GM12865 (cell line): ENCODE data around the gene COX19.

Source experiments
- DNase-seq: peaks from one replicate; pipeline ENCODE4 v3.0.0; 2010; ENCODE audit warnings: low read depth
- H3K4me3 ChIP-seq: 2 replicates; pipeline ENCODE4 v1.5.1; 2011; ENCODE audit warnings: mild to moderate bottlenecking, low read depth, low read length, control low read depth
- TF ChIP-seq, protein P1 (sequence below): IDR thresholded peaks from 2 replicates; pipeline ENCODE4 v1.5.1; 2011; ENCODE audit warnings: low read length, control low read depth, low read depth, inconsistent platforms; ENCODE audit not compliant: insufficient read depth; ENCODE audit errors: missing control alignments

Gene COX19

DNA sequence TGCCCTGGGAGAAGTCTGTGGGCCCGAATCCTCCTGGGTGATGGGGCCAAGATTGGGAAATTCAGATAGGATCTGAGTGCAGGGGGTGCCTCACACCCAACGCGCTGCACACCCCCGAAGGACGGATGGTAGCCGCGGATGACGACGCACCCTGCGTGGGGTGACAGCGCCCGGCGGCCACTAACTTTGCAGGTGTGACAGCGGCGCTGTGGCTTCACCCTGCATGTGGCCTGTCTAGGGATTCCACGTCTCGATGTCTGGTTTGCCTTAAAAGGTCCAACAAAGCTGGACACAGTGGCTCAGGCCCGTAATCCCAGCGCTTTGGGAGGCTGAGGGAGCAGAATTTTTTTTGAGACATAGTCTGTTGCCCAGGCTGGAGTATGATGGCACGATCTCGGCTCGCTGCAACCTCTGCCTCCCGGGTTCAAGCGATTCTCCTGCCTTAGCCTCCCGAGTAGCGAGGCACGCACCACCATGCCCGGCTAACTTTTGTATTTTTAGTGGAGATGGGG, 39.4 kb downstream of the COX19 start:
- TF ChIP-seq, protein P1, sequence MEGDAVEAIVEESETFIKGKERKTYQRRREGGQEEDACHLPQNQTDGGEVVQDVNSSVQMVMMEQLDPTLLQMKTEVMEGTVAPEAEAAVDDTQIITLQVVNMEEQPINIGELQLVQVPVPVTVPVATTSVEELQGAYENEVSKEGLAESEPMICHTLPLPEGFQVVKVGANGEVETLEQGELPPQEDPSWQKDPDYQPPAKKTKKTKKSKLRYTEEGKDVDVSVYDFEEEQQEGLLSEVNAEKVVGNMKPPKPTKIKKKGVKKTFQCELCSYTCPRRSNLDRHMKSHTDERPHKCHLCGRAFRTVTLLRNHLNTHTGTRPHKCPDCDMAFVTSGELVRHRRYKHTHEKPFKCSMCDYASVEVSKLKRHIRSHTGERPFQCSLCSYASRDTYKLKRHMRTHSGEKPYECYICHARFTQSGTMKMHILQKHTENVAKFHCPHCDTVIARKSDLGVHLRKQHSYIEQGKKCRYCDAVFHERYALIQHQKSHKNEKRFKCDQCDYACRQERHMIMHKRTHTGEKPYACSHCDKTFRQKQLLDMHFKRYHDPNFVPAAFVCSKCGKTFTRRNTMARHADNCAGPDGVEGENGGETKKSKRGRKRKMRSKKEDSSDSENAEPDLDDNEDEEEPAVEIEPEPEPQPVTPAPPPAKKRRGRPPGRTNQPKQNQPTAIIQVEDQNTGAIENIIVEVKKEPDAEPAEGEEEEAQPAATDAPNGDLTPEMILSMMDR: no peak
- no peak for DNase-seq
- H3K4me3 ChIP-seq: no peak overlapping the region; the same call in 1 of the 2 replicates

DNA sequence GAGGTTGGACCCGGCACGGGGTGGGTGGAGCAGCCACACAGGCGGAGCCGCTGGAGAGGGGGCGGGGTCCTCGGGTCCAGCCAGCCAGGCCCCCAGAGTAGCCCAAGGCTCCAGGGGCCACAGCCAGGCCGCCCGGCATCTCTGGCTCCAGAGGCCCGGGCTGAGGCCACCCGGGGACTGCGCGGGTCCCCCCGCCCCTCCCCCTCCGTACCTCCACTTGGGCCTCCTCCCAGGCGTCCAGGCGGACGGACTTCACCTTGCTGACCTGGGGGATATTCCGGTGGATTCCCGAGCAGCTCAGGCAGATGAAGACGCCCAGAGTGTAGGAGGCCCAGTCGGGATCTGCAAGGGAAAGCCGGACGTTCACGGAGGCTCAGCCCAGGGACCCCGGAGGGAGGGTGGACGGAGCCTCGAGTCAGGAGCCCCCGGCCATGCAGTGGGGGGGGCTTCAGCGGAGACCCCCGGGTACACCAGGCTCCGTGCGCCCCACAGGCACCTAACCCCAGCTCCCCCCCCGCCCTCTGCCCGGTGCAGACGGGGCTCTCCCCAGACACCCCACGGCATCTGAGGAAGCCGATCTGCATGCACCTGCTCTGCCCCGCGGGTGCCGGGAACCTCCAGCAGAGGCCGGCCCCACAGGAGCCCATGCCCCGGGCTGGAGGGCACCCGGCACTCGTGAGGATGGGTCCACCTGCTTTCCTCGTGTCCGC, 40.0 kb downstream of the COX19 start:
- no peak overlapping the region for H3K4me3 ChIP-seq
- no peak for DNase-seq
- TF ChIP-seq, protein P1: no peak

DNA sequence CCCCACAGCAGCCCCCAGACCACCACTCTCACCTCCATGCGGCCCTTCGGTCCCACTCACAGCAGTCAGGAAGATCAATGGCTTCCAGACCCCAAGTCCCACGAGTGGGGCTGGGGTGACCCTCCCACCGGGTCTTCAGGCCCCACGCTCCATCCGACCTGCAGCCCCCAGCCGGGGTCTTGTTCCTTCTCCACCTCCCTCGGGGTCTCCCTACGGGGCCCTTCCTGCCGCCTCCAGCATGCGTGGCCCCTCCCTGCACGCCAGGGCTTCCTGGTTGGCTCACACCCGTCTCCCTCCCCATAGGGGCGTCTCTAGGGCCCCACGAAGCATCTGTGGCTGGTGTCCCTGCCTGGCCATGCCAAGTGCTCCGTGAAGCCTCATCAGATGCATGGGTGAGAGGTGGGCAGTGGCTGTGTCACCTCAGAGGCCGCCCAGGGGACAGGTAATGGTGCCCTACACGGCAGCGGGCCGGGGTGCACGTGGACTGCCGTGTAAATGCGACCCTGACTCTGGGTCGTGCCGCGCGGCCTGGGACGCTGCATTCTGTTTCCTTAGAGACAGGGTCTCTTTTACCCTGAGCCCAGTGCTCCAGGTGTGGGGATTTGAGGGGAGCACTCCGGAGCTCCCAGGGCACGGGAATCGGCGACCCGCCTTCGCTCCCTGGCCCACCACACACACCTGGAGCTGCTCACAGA, 40.7 kb downstream of the COX19 start:
- no peak for DNase-seq
- TF ChIP-seq, protein P1: no peak

DNA sequence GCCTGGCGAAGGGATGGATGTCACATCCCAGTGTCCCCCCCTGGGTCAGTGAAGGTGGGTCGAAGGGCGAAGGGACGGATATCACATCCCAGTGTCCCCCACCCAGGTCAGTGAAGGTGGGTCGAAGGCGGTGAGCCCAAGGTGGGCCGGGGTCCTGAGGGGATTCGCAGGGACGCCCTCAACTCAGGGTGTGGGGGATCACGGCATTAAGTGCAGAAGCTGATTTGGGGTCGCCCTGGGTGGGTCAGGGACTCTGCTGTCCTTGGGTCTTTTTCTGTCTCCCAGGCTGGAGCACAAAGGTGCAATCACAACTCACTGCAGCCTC, 42.7 kb downstream of the COX19 start:
- TF ChIP-seq, protein P1: no peak
- no peak overlapping the region for H3K4me3 ChIP-seq
- no peak for DNase-seq

More for the DNA sequence above, 40.7 kb downstream of the COX19 start:
- H3K4me3 ChIP-seq: no peak overlapping the region

DNA sequence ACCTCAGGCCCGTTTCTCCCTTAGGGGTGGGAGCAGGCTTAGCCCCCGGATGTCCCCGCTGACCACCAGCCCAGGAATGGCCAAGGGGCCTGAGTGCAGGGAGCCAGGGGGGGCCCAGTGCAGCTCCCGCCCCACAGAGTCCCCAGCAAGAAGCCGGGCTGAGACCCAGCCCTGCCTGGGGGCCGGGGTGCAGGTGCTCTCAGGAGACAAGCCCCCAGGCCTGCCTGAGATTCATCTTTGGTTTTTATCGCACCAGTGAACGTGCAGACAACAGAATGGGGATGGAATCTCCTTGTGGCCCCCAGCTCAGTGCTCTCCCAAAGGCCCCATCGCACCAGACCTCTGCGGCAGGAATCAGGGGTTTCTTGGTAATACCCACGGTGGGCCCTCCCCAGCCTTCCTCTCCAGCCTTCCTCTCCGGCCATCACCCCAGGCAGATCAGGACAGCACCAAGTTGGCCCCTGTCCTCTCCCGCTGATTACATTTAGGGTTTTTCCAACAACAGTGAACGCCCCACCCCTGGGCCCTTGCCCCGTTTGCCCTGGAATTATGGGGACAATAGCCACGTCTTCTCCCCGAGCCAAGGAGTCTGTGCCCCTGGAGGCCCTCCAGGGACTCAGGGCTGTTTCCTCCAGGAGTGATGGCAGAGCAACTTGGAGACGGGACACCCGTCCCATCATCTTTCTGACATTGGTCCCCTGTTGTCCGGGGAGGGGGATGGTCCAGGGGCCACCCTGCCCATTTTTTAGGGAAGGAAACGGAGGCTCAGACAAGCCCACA, 43.3 kb downstream of the COX19 start:
- no peak overlapping the region for H3K4me3 ChIP-seq
- TF ChIP-seq, protein P1: no peak
- DNase-seq: no peak

DNA sequence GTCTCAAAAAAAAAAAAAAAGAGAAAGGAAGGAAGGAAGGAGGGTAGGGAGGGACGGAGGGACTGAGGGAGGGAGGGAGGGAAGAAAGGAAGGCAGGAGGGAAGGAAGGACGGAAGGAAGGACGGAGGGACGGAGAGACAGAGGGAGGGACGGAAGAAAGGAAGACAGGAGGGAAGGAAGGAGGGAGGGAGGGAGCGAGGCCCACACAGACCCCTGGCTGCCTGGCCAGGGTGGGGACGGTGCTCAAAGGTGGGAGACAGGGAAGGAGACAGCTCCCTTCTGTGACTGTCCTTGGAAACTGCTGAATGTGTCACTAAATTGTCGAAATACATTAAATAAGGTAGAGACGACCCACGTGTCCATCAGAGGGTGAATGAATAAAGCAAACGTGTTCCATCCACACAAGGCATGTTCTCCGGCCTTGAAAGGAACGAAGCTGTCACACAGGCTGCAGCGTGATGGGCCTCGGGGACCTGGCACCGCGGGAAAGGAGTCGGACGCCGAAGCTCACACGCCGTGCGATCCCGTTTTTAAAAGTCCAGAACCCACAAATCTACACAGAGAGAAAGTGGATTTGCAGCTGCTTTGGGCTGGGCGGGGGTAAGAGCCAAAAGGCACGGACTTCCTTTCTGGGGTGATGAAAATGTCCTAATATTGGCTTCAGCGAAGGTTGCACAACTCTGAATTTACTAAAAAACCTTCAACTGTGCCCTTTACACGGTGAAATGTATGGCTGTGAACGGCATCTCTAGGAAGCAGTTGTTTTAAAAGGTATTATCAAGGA, 44.2 kb downstream of the COX19 start:
- DNase-seq: no peak
- TF ChIP-seq, protein P1: no peak
- no peak overlapping the region for H3K4me3 ChIP-seq
